IMR-90 (cell line): Measurements from ENCODE around the gene TEX14. TPM values are rescaled to one million over a fixed set of nuclear protein-coding genes. Genes with fewer than 3 reads are reported as not detected.

Source experiments
- ATAC-seq: fragments of 200-7000 bp; cut with Tn5 transposase; 2 replicates; pipeline ENCODE4 v1.9.1; 2020; ENCODE audit warnings: low read depth, mild to moderate bottlenecking, moderate library complexity
- BruUV-seq: library from RNA; stranded (reverse); fragments of 400-500 nt; replicated peaks from 2 replicates; lab custom pipeline; 2021; lab: Mats Ljungman, UMichigan
- CTCF ChIA-PET: fragments of 300-600 bp; formaldehyde crosslinking; extraction: SDS; loops from one replicate; lab custom pipeline; 2021; ENCODE audit warnings: antibody characterized with exemption; lab: Yijun Ruan, JAX
- POLR2A ChIA-PET: fragments of 300-600 bp; sonication (Branson Sonifier 250); formaldehyde crosslinking; loops from one replicate; lab custom pipeline; 2022; ENCODE audit warnings: antibody characterized with exemption; ENCODE audit not compliant: unreplicated experiment; lab: Charles Lee
- DNase-seq: peaks from one replicate; pipeline ENCODE4 v3.0.0; 2013
- H2AFZ ChIP-seq: replicated peaks from 2 replicates; pipeline ENCODE3; 2013; ENCODE audit warnings: low read length, mild to moderate bottlenecking; ENCODE audit not compliant: poor library complexity
- H2AK5ac ChIP-seq: 2 replicates; pipeline ENCODE4 v1.6.1; 2013; ENCODE audit warnings: low read depth, low read length, inconsistent platforms
- H2AK9ac ChIP-seq: replicated peaks from 2 replicates; pipeline ENCODE3; 2013; ENCODE audit warnings: mild to moderate bottlenecking, low read depth, low read length, moderate library complexity; ENCODE audit not compliant: poor library complexity
- H2BK120ac ChIP-seq: 2 replicates; pipeline ENCODE4 v1.6.1; 2013; ENCODE audit warnings: low read depth, low read length, inconsistent platforms
- H2BK15ac ChIP-seq: 3 replicates; pipeline ENCODE4 v1.6.1; 2013; ENCODE audit warnings: low read depth, low read length, inconsistent platforms
- H2BK20ac ChIP-seq: 2 replicates; pipeline ENCODE4 v1.6.1; 2013; ENCODE audit warnings: low read depth, mild to moderate bottlenecking, inconsistent platforms, low read length, moderate library complexity
- H2BK5ac ChIP-seq: 2 replicates; pipeline ENCODE4 v1.6.1; 2013; ENCODE audit warnings: mild to moderate bottlenecking, low read depth, low read length, inconsistent platforms; ENCODE audit not compliant: poor library complexity, severe bottlenecking
- H3K14ac ChIP-seq: replicated peaks from 2 replicates; pipeline ENCODE4 v1.6.1; 2013; ENCODE audit warnings: low read depth, low read length, inconsistent platforms
- H3K18ac ChIP-seq: 2 replicates; pipeline ENCODE4 v1.6.1; 2013; ENCODE audit warnings: low read depth, low read length, control low read depth
- H3K23ac ChIP-seq: 2 replicates; pipeline ENCODE4 v1.6.1; 2013; ENCODE audit warnings: low read depth, low read length, inconsistent platforms
- H3K27ac ChIP-seq: 2 replicates; pipeline ENCODE4 v1.5.1; 2013; ENCODE audit warnings: mild to moderate bottlenecking, control low read depth, low read length; ENCODE audit not compliant: insufficient read depth
- H3K27me3 ChIP-seq: 2 replicates; pipeline ENCODE4 v1.6.1; 2013; ENCODE audit warnings: low read length; ENCODE audit not compliant: control insufficient read depth, insufficient read depth
- H3K36me3 ChIP-seq: 2 replicates; pipeline ENCODE4 v1.6.1; 2013; ENCODE audit warnings: low read length, mixed read lengths; ENCODE audit not compliant: control insufficient read depth, insufficient read depth
- H3K4ac ChIP-seq: 2 replicates; pipeline ENCODE4 v1.6.1; 2013; ENCODE audit warnings: low read depth, low read length, inconsistent platforms
- H3K4me1 ChIP-seq: 2 replicates; pipeline ENCODE4 v1.6.1; 2013; ENCODE audit warnings: low read length, mixed read lengths; ENCODE audit not compliant: control insufficient read depth, insufficient read depth
- H3K4me2 ChIP-seq: 2 replicates; pipeline ENCODE4 v1.6.1; 2013; ENCODE audit warnings: low read depth, mild to moderate bottlenecking, control low read depth, low read length, moderate library complexity
- H3K4me3 ChIP-seq: 2 replicates; pipeline ENCODE4 v1.5.1; 2013; ENCODE audit warnings: low read depth, mild to moderate bottlenecking, control low read depth, low read length, moderate library complexity; ENCODE audit not compliant: insufficient read depth
- H3K56ac ChIP-seq: 2 replicates; pipeline ENCODE4 v1.6.1; 2013; ENCODE audit warnings: low read length, inconsistent platforms; ENCODE audit not compliant: insufficient read depth; ENCODE audit errors: extremely low read depth
- H3K79me1 ChIP-seq, 2 experiments: 2 replicates each; pipeline ENCODE4 v1.6.1; 2013; ENCODE audit warnings: low read length in 2 of 2, inconsistent platforms in 1 of 2, low read depth in 1 of 2
- H3K9ac ChIP-seq: 2 replicates; pipeline ENCODE4 v1.6.1; 2013; ENCODE audit warnings: low read depth, low read length, control low read depth
- H3K9me1 ChIP-seq: 2 replicates; pipeline ENCODE4 v1.6.1; 2013; ENCODE audit warnings: low read length, inconsistent platforms; ENCODE audit not compliant: insufficient read depth
- H3K9me3 ChIP-seq: 2 replicates; pipeline ENCODE4 v1.6.1; 2013; ENCODE audit warnings: low read length; ENCODE audit not compliant: control insufficient read depth, insufficient read depth
- H4K20me1 ChIP-seq: 2 replicates; pipeline ENCODE4 v1.6.1; 2013; ENCODE audit warnings: low read length, inconsistent platforms; ENCODE audit not compliant: insufficient read depth
- H4K5ac ChIP-seq: 2 replicates; pipeline ENCODE4 v1.6.1; 2013; ENCODE audit warnings: mild to moderate bottlenecking, low read depth, low read length, control low read depth
- H4K8ac ChIP-seq, 2 experiments: 2 replicates each; pipeline ENCODE4 v1.6.1; 2013; ENCODE audit warnings: low read depth in 2 of 2, low read length in 2 of 2, control low read depth in 1 of 2, inconsistent platforms in 1 of 2
- H4K91ac ChIP-seq: 2 replicates; pipeline ENCODE4 v1.6.1; 2013; ENCODE audit warnings: low read depth, low read length, inconsistent platforms; ENCODE audit not compliant: insufficient read depth
- ELK1 ChIP-seq: fragments of 150-350 bp; IDR thresholded peaks from 2 replicates; pipeline ENCODE4 v1.6.1; 2016; ENCODE audit warnings: low read depth, mild to moderate bottlenecking, low read length, moderate library complexity, borderline replicate concordance
- FOS ChIP-seq: fragments of 150-350 bp; IDR thresholded peaks from 2 replicates; pipeline ENCODE4 v1.6.1; 2016; ENCODE audit warnings: low read depth, low read length
- MAFK ChIP-seq: IDR thresholded peaks from 2 replicates; pipeline ENCODE4 v1.6.1; 2012; ENCODE audit warnings: low read depth, low read length, improper control_type of control experiment
- RAD21 ChIP-seq: IDR thresholded peaks from 2 replicates; pipeline ENCODE4 v1.6.1; 2012; ENCODE audit warnings: low read length, improper control_type of control experiment
- RFX5 ChIP-seq: IDR thresholded peaks from 2 replicates; pipeline ENCODE4 v1.8.0; 2012; ENCODE audit warnings: low read depth, mild to moderate bottlenecking, low read length, moderate library complexity
- WGBS, 2 experiments: methylation state at CpG; one replicate each; pipeline versions ENCODE4 v1.1.5 to v1.1.7; 2013; ENCODE audit warnings: missing lambda C conversion rate in 2 of 2; ENCODE audit not compliant: insufficient read length in 1 of 2; ENCODE audit errors: extremely low coverage in 2 of 2; 5-methylcytosine and 5-hydroxymethylcytosine counted together
- dilution Hi-C: fragments of 300-500 bp; cut with HindIII; formaldehyde crosslinking; loops from one replicate; pipeline ENCODE4 v1.14.3; 2018; ENCODE audit warnings: low sequenced_read_pairs; ENCODE audit not compliant: unreplicated experiment
- in situ Hi-C: fragments of 300-500 bp; cut with MboI; formaldehyde crosslinking; loops from 3 replicates; pipeline ENCODE4 v1.14.3; 2019; ENCODE audit warnings: low sequenced_read_pairs, inconsistent platforms, mixed read lengths
- intact Hi-C: fragments of 100-400 bp; cut with micrococcal nuclease; formaldehyde crosslinking; loops from 2 replicates; pipeline ENCODE4 v1.10.0; 2022
- polyA plus RNA-seq, 3 experiments: library from polyadenylated mRNA; depleted of rRNA; stranded (reverse); fragments of >200 nt; gene quantifications; 2 replicates each; pipeline ENCODE4 v1.2.3, GENCODE V29; 2012; ENCODE audit warnings: low replicate concordance in 1 of 3
- total RNA-seq: library from RNA; depleted of rRNA; stranded (reverse); fragments of >200 nt; gene quantifications from 2 replicates; pipeline ENCODE4 v1.2.3, GENCODE V29; 2012

TEX14 gene
- total and polyA plus RNA-seq, 2 of the 4 experiments (the other 2 are of a cell fraction) = not detected

GRCh38 chr17:58514770-58515157 is 177.1 kb downstream of the TEX14 start:
- POLR2A ChIA-PET = no interaction called here
- H2BK15ac ChIP-seq = no peak overlapping the region
- H3K36me3 ChIP-seq = peaks cover 18% of the 10 kb centered on the region
- no peaks in the 10 kb centered on the region for H3K9me3 ChIP-seq
- WGBS, 2 experiments = 15% methylated on average over 4 of the region's 11 CpGs; no CpG with 5 or more reads in 1 of the 2 experiments
- H3K23ac ChIP-seq = no peak overlapping the region; the same call in 1 of the 2 replicates
- ATAC-seq = no peak
- no peak overlapping the region for H3K56ac ChIP-seq
- no peak overlapping the region for H2BK5ac ChIP-seq
- H4K5ac ChIP-seq = peak overlapping the region; percentile 25
- H2BK20ac ChIP-seq = no peak overlapping the region
- no peaks in the 10 kb centered on the region for H3K27me3 ChIP-seq
- H3K18ac ChIP-seq = no peak overlapping the region
- intact Hi-C loops = loop anchor here (5.0 to 10.0 kb wide), 2 partner anchors 162 to 270 kb away; partner anchors contain the start of gene SUPT4H1
- peaks cover 4% of the 10 kb centered on the region; the same call in 1 of the 2 replicates for H4K20me1 ChIP-seq
- H3K79me1 ChIP-seq = peaks cover 5 to 51% of the 10 kb centered on the region in 2 experiments; a peak in 3 of 4 replicates
- H2BK120ac ChIP-seq = no peak overlapping the region
- peaks cover 15% of the 10 kb centered on the region; the same call in 1 of the 2 replicates for H3K9me1 ChIP-seq
- peak overlapping the region; percentile 24; the same call in 1 of the 2 replicates for H3K14ac ChIP-seq
- H3K4me2 ChIP-seq = peak overlapping the region; percentile 75
- H3K27ac ChIP-seq = no peak overlapping the region
- peak overlapping the region; percentile 42; the same call in 1 of the 2 replicates for H2AK5ac ChIP-seq
- no peak overlapping the region for H3K9ac ChIP-seq
- peak overlapping the region; percentile 64 for H3K4me3 ChIP-seq
- BruUV-seq = no TSS peak
- H2AK9ac ChIP-seq = peak overlapping the region; percentile 17
- H4K8ac ChIP-seq = peak overlapping the region; percentile 33 to 67; a peak in 2 of 4 replicates
- no peak for DNase-seq
- dilution Hi-C loops = no loop called here
- peaks cover 12% of the 10 kb centered on the region; the same call in 1 of the 2 replicates for H3K4me1 ChIP-seq
- in situ Hi-C loops = loop anchor here (10.0 kb wide), 1 partner anchor 120 kb away; no protein-coding TSS in a partner anchor
- CTCF ChIA-PET = no interaction called here
- peak overlapping the region; percentile 89 for H2AFZ ChIP-seq
- TF ChIP-seq RAD21 = no peak
- no peak for TF ChIP-seq RFX5
- TF ChIP-seq FOS = no peak
- TF ChIP-seq MAFK = no peak
- no peak for TF ChIP-seq ELK1
- peak overlapping the region; percentile 14 for H4K91ac ChIP-seq
- H3K4ac ChIP-seq = peak overlapping the region; percentile 22
